Stimulated activated CD8-positive, alpha-beta memory T cell treated with anti-CD3 and anti-CD28 coated beads, Interleukin-4, amount 100 ng/mL, for 24 hours (primary cell): ENCODE results near the gene RPS27L.
"Not testable (repeated sequence)": the region's sequence is repeated elsewhere in the genome, so short reads cannot be mapped to it uniquely, and the experiment has no call there.

ENCODE experiments used
- DNase-seq: peaks from one replicate; pipeline ENCODE4 v3.0.0-alpha.2; 2020; ENCODE audit warnings: low read depth

The RPS27L gene

GRCh38 chr15:63136742-63137141, 20.5 kb downstream of the RPS27L start:
- no peak for DNase-seq

GRCh38 chr15:63135804-63136203, 21.5 kb downstream of the RPS27L start:
- DNase-seq, result no peak

GRCh38 chr15:63135281-63135680, 22.0 kb downstream of the RPS27L start:
- no peak for DNase-seq

GRCh38 chr15:63134245-63134985, 22.9 kb downstream of the RPS27L start:
- DNase-seq, result no peak

GRCh38 chr15:63133786-63134185, 23.5 kb downstream of the RPS27L start:
- no peak for DNase-seq

GRCh38 chr15:63126726-63127125, 30.6 kb downstream of the RPS27L start:
- DNase-seq, result no peak

GRCh38 chr15:63124506-63124905, 32.8 kb downstream of the RPS27L start:
- no peak for DNase-seq

- DNase-seq, result peak; percentile 86
Observed at GRCh38 chr15:63122002-63122875, 35.0 kb downstream of the RPS27L start.

GRCh38 chr15:63121382-63122001, 35.8 kb downstream of the RPS27L start, which contains the start of gene LACTB:
LACTB (plus strand) TSS chr15:63121861; CDS start chr15:63121872, 11 bp downstream.
- DNase-seq, result peak; percentile 65

- DNase-seq, result no peak
Observed at GRCh38 chr15:63118854-63119253, 38.4 kb downstream of the RPS27L start.

GRCh38 chr15:63114465-63114864, 42.8 kb downstream of the RPS27L start:
- DNase-seq, result no peak

- no peak for DNase-seq
Observed at GRCh38 chr15:63112871-63113270, 44.4 kb downstream of the RPS27L start.

GRCh38 chr15:63111481-63111880, 45.8 kb downstream of the RPS27L start:
- no peak for DNase-seq

GRCh38 chr15:63110428-63111026, 46.8 kb downstream of the RPS27L start:
- no peak for DNase-seq

GRCh38 chr15:63109920-63110319, 47.4 kb downstream of the RPS27L start:
- DNase-seq, result no peak

- DNase-seq, result no peak
Observed at GRCh38 chr15:63109498-63109897, 47.8 kb downstream of the RPS27L start.

- no peak for DNase-seq
Observed at GRCh38 chr15:63107895-63108546, 49.3 kb downstream of the RPS27L start.

- not testable (repeated sequence) for DNase-seq
Observed at GRCh38 chr15:63105354-63105753, 51.9 kb downstream of the RPS27L start.

- DNase-seq, result no peak
Observed at GRCh38 chr15:63104727-63105126, 52.5 kb downstream of the RPS27L start.

GRCh38 chr15:63103416-63103815, 53.9 kb downstream of the RPS27L start:
- DNase-seq, result no peak

- DNase-seq, result not testable (repeated sequence)
Observed at GRCh38 chr15:63099581-63099980, 57.7 kb downstream of the RPS27L start.

- not testable (repeated sequence) for DNase-seq
Observed at GRCh38 chr15:63098901-63099300, 58.4 kb downstream of the RPS27L start.
